Heart left ventricle (tissue), 13 donors: ENCODE measurements around the gene PLSCR1.

Experiments
- POLR2A ChIP-seq, 2 donors: fragments of 450-650 bp; IDR thresholded peaks; one replicate each; pipeline ENCODE4 v1.6.1; 2017; ENCODE audit warnings: antibody characterized with exemption in 2 of 2, mild to moderate bottlenecking in 2 of 2, moderate library complexity in 2 of 2
- TF ChIP-seq, protein P1 (sequence below), 12 donors: fragments of 200-600 bp; sonication (generic) in 4 of 12; IDR thresholded peaks; one replicate each; pipeline versions ENCODE4 v1.5.0 to v1.8.0; 2018 to 2022; ENCODE audit warnings: antibody characterized with exemption in 12 of 12, mild to moderate bottlenecking in 5 of 12
- donor health status: ischemic (EF 13 %, LVEDD 7.1; RV severe dilation, severe dysfunction).
- donor health status: DM: no; HTN: yes; CAD: no.
- donor health status: DM: no; HTN: no; CAD: no.
- donor health status: ischemic (EF 25% LVEDD 6.9; RV normal size, moderate dysfunction).
- donor health status: ischemic (EF 25% LVEDD 5.7; RV mildly dilated, moderate dysfunction).
- donor health status: ischemic (EF 35%, LVEDD 5.7; RV mildly dilated, moderate dysfunction).
- donor health status: nonischemic (EF 11% LVEDD 7.7; RV severe dilation, severe dysfunction).
- donor health status: DM: yes; HTN: yes; CAD: no.
- donor health status: PGD.
- donor health status: ischemic (EF 29% LVEDD 5.4; RV normal size, mild dysfunction).
- donor health status: nonischemic (EF 23%, LVEDD 6.1; RV moderate dilation, normal function).

DNA sequence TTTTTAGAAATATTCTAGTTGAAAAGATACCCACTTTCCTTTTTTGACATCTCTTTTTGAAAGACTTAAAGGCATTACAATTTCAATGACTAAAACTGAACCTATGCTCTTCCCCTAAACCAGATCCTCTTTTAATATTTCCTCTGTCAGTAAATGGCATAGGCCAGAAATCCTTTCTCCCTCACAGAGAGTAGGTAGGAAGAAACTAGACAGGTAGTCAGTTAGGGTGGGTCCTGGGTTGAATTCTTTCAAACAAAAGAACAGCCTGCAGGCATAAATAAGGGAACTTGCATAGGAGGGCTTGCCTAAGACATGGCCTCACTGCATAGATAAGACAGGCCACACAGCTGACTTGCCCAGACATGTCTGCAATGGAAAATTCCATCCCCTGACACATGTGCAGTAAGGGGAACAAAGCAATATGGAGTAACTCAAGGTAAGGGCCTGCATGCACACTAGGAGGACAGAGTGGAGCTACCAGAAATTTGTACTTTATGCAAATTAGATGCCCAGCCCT, 37.6 kb upstream of the PLSCR1 start:
- TF ChIP-seq, protein P1, sequence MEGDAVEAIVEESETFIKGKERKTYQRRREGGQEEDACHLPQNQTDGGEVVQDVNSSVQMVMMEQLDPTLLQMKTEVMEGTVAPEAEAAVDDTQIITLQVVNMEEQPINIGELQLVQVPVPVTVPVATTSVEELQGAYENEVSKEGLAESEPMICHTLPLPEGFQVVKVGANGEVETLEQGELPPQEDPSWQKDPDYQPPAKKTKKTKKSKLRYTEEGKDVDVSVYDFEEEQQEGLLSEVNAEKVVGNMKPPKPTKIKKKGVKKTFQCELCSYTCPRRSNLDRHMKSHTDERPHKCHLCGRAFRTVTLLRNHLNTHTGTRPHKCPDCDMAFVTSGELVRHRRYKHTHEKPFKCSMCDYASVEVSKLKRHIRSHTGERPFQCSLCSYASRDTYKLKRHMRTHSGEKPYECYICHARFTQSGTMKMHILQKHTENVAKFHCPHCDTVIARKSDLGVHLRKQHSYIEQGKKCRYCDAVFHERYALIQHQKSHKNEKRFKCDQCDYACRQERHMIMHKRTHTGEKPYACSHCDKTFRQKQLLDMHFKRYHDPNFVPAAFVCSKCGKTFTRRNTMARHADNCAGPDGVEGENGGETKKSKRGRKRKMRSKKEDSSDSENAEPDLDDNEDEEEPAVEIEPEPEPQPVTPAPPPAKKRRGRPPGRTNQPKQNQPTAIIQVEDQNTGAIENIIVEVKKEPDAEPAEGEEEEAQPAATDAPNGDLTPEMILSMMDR (IDR thresholded peaks at IDR 0.05), result no peak
- no peak for TF ChIP-seq POLR2A (IDR thresholded peaks at IDR 0.05)
